ENCODE measurements around the gene STRA8.

STRA8 gene

GRCh38 chr7:135275971-135276580, 42.4 kb downstream of the STRA8 start:
- Histone ChIP-seq H3K27me3 (ENCODE audit: control insufficient read depth, insufficient read depth, low read length, poor library complexity, severe bottlenecking) (no peaks in the 10 kb centered on the region), H3K4me1 (ENCODE audit: control insufficient read depth, insufficient read depth, low read length) (no peaks in the 10 kb centered on the region), H3K9me3 (ENCODE audit: control insufficient read depth, low read length) (no peaks in the 10 kb centered on the region), H3K36me3 (ENCODE audit: control insufficient read depth, insufficient read depth, low read length) (no peaks in the 10 kb centered on the region), H3K27ac (ENCODE audit: insufficient read depth, low read depth, low read length, poor library complexity, severe bottlenecking) (no peak overlapping the region), H3K4me3 (ENCODE audit: insufficient read depth, low read depth, low read length) (no peak overlapping the region)
- 93 to 95% methylated on average over 10 of the region's 10 CpGs for WGBS, 2 experiments

GRCh38 chr7:135277161-135277560, 43.5 kb downstream of the STRA8 start:
- Histone ChIP-seq H3K27me3 (ENCODE audit: control insufficient read depth, insufficient read depth, low read length, poor library complexity, severe bottlenecking) (no peaks in the 10 kb centered on the region), H3K36me3 (ENCODE audit: control insufficient read depth, insufficient read depth, low read length) (no peaks in the 10 kb centered on the region), H3K4me1 (ENCODE audit: control insufficient read depth, insufficient read depth, low read length) (no peaks in the 10 kb centered on the region), H3K27ac (ENCODE audit: insufficient read depth, low read depth, low read length, poor library complexity, severe bottlenecking) (no peak overlapping the region), H3K9me3 (ENCODE audit: control insufficient read depth, low read length) (no peaks in the 10 kb centered on the region), H3K4me3 (ENCODE audit: insufficient read depth, low read depth, low read length) (no peak overlapping the region)
- WGBS, 2 experiments = 93 to 94% methylated on average over 13 of the region's 13 CpGs

DNA sequence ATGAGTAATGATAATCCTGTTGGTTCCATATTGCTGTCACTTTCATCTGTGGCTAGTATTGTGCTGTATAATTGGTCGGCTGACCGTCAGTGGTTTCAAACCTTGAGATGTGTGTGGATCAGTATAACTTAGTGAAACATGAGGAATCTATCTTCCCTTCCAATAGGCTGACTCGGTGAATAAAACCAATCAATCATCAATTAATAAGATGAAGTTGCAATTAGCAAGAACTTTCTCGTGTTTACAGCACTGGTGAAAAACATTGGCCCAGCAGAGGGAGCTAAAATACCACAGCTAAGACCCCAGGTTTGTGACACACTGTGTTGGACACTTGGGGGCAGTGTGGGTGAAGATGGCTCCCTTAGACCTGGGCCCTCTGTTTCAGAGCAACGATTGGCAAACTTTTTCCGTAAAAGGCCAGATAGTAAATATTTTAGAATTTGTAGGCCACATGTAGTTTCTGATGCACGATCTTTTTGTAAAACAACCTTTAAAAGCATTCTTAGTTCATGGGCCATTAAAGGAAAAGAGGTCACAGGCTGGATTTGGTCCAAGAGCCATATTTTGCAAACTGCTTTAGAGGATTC, 47.8 kb downstream of the STRA8 start:
- Histone ChIP-seq H3K4me1 (ENCODE audit: control insufficient read depth, insufficient read depth, low read length) (no peaks in the 10 kb centered on the region), H3K4me3 (ENCODE audit: insufficient read depth, low read depth, low read length) (no peak overlapping the region), H3K27ac (ENCODE audit: insufficient read depth, low read depth, low read length, poor library complexity, severe bottlenecking) (no peak overlapping the region), H3K27me3 (ENCODE audit: control insufficient read depth, insufficient read depth, low read length, poor library complexity, severe bottlenecking) (no peaks in the 10 kb centered on the region), H3K9me3 (ENCODE audit: control insufficient read depth, low read length) (no peaks in the 10 kb centered on the region), H3K36me3 (ENCODE audit: control insufficient read depth, insufficient read depth, low read length) (no peaks in the 10 kb centered on the region)
- 17 to 32% methylated on average over 7 of the region's 7 CpGs for WGBS, 2 experiments

DNA sequence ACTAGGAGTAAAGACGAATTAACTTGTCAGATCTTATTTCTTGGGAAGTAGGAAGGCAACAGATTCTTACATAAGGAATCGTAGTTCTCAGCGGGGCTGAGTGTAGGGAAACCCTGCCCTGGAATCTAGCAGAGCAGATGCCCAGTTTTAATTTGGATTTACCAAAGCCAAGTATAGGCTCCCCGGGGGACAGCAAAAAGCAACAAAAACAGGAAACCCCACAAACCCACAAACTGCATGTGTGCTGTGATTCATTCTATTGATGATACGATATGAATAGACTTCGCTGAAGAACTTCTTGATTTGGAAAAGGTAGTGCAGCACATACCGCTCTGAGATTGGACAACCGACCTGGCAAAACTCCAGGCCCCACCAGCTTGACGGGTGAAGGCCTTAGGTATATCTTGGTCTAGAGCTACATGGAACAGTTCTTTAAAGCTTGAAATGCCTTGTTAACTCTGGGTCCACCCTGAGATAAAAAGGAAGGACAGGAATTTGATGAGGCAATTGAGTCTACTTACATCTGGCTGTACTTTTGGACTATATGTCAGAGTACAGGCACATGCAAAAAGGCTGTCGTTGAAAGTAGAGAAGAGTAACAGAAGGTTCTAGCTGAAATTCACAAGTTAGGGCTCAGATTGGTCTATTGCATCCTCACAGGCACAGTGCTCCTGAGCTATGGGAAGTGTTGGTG, 49.1 kb downstream of the STRA8 start:
- WGBS, 2 experiments = 94 to 95% methylated on average over 10 of the region's 10 CpGs
- Histone ChIP-seq H3K9me3 (ENCODE audit: control insufficient read depth, low read length) (no peaks in the 10 kb centered on the region), H3K27ac (ENCODE audit: insufficient read depth, low read depth, low read length, poor library complexity, severe bottlenecking) (no peak overlapping the region), H3K27me3 (ENCODE audit: control insufficient read depth, insufficient read depth, low read length, poor library complexity, severe bottlenecking) (no peaks in the 10 kb centered on the region), H3K36me3 (ENCODE audit: control insufficient read depth, insufficient read depth, low read length) (no peaks in the 10 kb centered on the region), H3K4me1 (ENCODE audit: control insufficient read depth, insufficient read depth, low read length) (no peaks in the 10 kb centered on the region), H3K4me3 (ENCODE audit: insufficient read depth, low read depth, low read length) (no peak overlapping the region)

- Histone ChIP-seq H3K9me3 (ENCODE audit: control insufficient read depth, low read length) (no peaks in the 10 kb centered on the region), H3K36me3 (ENCODE audit: control insufficient read depth, insufficient read depth, low read length) (no peaks in the 10 kb centered on the region), H3K27ac (ENCODE audit: insufficient read depth, low read depth, low read length, poor library complexity, severe bottlenecking) (no peak overlapping the region), H3K27me3 (ENCODE audit: control insufficient read depth, insufficient read depth, low read length, poor library complexity, severe bottlenecking) (no peaks in the 10 kb centered on the region), H3K4me1 (ENCODE audit: control insufficient read depth, insufficient read depth, low read length) (no peaks in the 10 kb centered on the region), H3K4me3 (ENCODE audit: insufficient read depth, low read depth, low read length) (no peak overlapping the region)
- WGBS, 2 experiments = 93 to 94% methylated on average over 4 of the region's 4 CpGs
These were observed 50.5 kb downstream of the STRA8 start for GRCh38 chr7:135283959-135284638.

- H3K27me3 ChIP-seq (ENCODE audit: control insufficient read depth, insufficient read depth, low read length, poor library complexity, severe bottlenecking) = no peaks in the 10 kb centered on the region
- 90 to 93% methylated on average over 4 of the region's 5 CpGs for WGBS, 2 experiments
- no peak overlapping the region for H3K4me3 ChIP-seq (ENCODE audit: insufficient read depth, low read depth, low read length)
- no peaks in the 10 kb centered on the region for H3K9me3 ChIP-seq (ENCODE audit: control insufficient read depth, low read length)
- no peak overlapping the region for H3K27ac ChIP-seq (ENCODE audit: insufficient read depth, low read depth, low read length, poor library complexity, severe bottlenecking)
- H3K36me3 ChIP-seq (ENCODE audit: control insufficient read depth, insufficient read depth, low read length) = no peaks in the 10 kb centered on the region
- no peaks in the 10 kb centered on the region for H3K4me1 ChIP-seq (ENCODE audit: control insufficient read depth, insufficient read depth, low read length)
These were observed 52.1 kb downstream of the STRA8 start for GRCh38 chr7:135285547-135286233.

GRCh38 chr7:135286876-135287275, 53.2 kb downstream of the STRA8 start:
- no peak overlapping the region for H3K4me3 ChIP-seq (ENCODE audit: insufficient read depth, low read depth, low read length)
- H3K27me3 ChIP-seq (ENCODE audit: control insufficient read depth, insufficient read depth, low read length, poor library complexity, severe bottlenecking) = no peaks in the 10 kb centered on the region
- WGBS, 2 experiments = 90 to 91% methylated on average over 4 of the region's 4 CpGs
- H3K4me1 ChIP-seq (ENCODE audit: control insufficient read depth, insufficient read depth, low read length) = no peaks in the 10 kb centered on the region
- no peak overlapping the region for H3K27ac ChIP-seq (ENCODE audit: insufficient read depth, low read depth, low read length, poor library complexity, severe bottlenecking)
- no peaks in the 10 kb centered on the region for H3K36me3 ChIP-seq (ENCODE audit: control insufficient read depth, insufficient read depth, low read length)
- H3K9me3 ChIP-seq (ENCODE audit: control insufficient read depth, low read length) = no peaks in the 10 kb centered on the region

DNA sequence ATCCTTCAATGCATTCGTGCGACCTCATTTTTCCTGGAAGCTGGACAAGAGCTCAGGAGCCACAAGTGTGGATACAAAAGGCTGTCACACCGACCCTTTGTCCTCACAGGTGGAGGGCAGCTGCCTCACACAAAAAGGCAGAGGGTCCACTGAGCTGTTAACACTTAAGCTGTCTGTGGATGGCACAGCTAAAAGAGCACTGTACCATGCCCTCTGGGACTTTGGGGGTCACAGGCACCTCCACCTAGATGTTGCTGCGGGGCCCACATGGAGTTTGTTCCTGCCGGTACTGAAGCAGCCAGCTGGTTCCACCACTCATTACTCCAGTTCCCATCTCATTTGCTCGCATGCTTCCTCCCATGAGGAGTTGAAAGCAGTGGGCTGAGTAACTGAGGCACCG, 57.0 kb downstream of the STRA8 start:
- no peak overlapping the region for H3K27ac ChIP-seq (ENCODE audit: insufficient read depth, low read depth, low read length, poor library complexity, severe bottlenecking)
- no peaks in the 10 kb centered on the region for H3K27me3 ChIP-seq (ENCODE audit: control insufficient read depth, insufficient read depth, low read length, poor library complexity, severe bottlenecking)
- 93 to 95% methylated on average over 7 of the region's 7 CpGs for WGBS, 2 experiments

GRCh38 chr7:135291809-135292253, 58.2 kb downstream of the STRA8 start:
- Histone ChIP-seq H3K36me3 (ENCODE audit: control insufficient read depth, insufficient read depth, low read length) (no peaks in the 10 kb centered on the region), H3K4me3 (ENCODE audit: insufficient read depth, low read depth, low read length) (no peak overlapping the region), H3K4me1 (ENCODE audit: control insufficient read depth, insufficient read depth, low read length) (no peaks in the 10 kb centered on the region), H3K9me3 (ENCODE audit: control insufficient read depth, low read length) (no peaks in the 10 kb centered on the region), H3K27ac (ENCODE audit: insufficient read depth, low read depth, low read length, poor library complexity, severe bottlenecking) (no peak overlapping the region), H3K27me3 (ENCODE audit: control insufficient read depth, insufficient read depth, low read length, poor library complexity, severe bottlenecking) (no peaks in the 10 kb centered on the region)
- WGBS, 2 experiments = 81 to 82% methylated on average over 8 of the region's 8 CpGs

More for the DNA sequence above, 57.0 kb downstream of the STRA8 start:
- Histone ChIP-seq H3K36me3 (ENCODE audit: control insufficient read depth, insufficient read depth, low read length) (no peaks in the 10 kb centered on the region), H3K4me3 (ENCODE audit: insufficient read depth, low read depth, low read length) (no peak overlapping the region), H3K4me1 (ENCODE audit: control insufficient read depth, insufficient read depth, low read length) (no peaks in the 10 kb centered on the region), H3K9me3 (ENCODE audit: control insufficient read depth, low read length) (no peaks in the 10 kb centered on the region)

DNA sequence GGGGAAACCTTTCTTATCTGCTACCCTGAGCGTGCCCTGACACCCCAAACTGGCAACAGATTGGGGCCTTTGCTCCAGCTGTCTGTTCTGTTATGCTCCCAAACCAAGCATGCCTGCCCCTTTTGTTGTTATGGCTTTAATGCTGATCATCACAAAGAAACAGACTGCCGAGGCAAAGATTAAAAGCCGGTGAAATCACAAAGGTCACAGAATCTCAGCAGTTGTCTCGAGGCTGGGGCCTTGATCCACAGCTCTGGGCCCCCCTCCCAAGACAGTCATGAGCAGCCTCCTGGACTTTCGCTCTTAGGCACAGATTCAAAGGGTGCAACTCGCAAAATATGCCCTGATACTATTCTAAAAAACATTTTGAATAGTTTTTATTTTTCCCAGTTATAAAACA, 65.6 kb downstream of the STRA8 start:
- Histone ChIP-seq H3K4me1 (ENCODE audit: control insufficient read depth, insufficient read depth, low read length) (peaks cover 15% of the 10 kb centered on the region), H3K27me3 (ENCODE audit: control insufficient read depth, insufficient read depth, low read length, poor library complexity, severe bottlenecking) (no peaks in the 10 kb centered on the region), H3K9me3 (ENCODE audit: control insufficient read depth, low read length) (no peaks in the 10 kb centered on the region), H3K27ac (ENCODE audit: insufficient read depth, low read depth, low read length, poor library complexity, severe bottlenecking) (no peak overlapping the region), H3K4me3 (ENCODE audit: insufficient read depth, low read depth, low read length) (no peak overlapping the region), H3K36me3 (ENCODE audit: control insufficient read depth, insufficient read depth, low read length) (no peaks in the 10 kb centered on the region)
- WGBS, 2 experiments = 54 to 59% methylated on average over 6 of the region's 6 CpGs
